Coronary artery (tissue), 2 donors: ENCODE results near the gene CES1.
"Not testable (repeated sequence)": the region's sequence is repeated elsewhere in the genome, so short reads cannot be mapped to it uniquely, and the experiment has no call there.

Experiments
- DNase-seq: peaks from one replicate; pipeline ENCODE4 v3.0.0-alpha.2; 2017; ENCODE audit warnings: low spot score
- H3K27ac ChIP-seq, 2 donors: fragments of 200-600 bp; sonication (generic); one replicate each; pipeline ENCODE4 v1.5.1; 2016 to 2019
- H3K4me3 ChIP-seq: fragments of 200-600 bp; sonication (generic); 2 replicates; pipeline ENCODE4 v1.5.1; 2016; ENCODE audit warnings: mild to moderate bottlenecking, moderate library complexity
- TF ChIP-seq, protein P1 (sequence below): fragments of 200-600 bp; sonication (generic); IDR thresholded peaks from one replicate; pipeline ENCODE4 v1.5.1; 2019; ENCODE audit warnings: antibody characterized with exemption

Gene CES1

DNA sequence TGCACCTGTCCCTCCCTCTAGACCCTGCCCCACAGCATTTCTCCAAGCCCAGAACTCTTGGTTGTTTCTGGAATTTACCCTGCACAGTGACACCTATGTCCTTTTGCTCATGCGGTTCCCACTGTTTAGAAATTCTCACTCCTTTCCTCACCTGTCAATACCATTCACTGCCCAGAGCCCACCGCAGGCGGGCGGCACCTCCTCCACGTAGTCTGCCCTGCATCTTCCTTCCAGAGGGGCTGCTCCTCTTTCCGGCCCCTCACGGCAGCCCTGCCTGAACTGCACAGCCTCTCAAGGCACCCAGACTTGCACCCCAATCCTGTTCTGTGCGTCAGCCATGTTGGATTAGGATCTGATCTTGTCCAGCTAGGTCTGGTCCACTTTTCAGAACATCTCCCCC is 51.4 kb downstream of the CES1 start:
- H3K4me3 ChIP-seq, DNase-seq, H3K27ac ChIP-seq: not testable (repeated sequence)

DNA sequence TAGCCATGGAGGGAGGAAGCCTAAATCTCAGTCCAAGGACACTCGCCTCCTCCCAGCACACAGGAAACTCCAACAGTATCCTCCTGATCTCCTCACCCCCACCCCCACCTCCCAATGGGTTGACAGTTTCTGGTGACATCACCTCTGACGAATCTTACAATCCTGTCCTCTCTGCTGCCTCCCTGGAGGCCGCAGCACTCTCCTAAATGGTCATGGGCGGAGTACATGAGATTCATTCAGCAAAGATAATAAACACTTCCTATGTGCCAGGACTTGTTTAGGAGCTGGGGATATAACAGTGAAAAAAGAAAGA is 52.8 kb downstream of the CES1 start:
- not testable (repeated sequence) for DNase-seq

DNA sequence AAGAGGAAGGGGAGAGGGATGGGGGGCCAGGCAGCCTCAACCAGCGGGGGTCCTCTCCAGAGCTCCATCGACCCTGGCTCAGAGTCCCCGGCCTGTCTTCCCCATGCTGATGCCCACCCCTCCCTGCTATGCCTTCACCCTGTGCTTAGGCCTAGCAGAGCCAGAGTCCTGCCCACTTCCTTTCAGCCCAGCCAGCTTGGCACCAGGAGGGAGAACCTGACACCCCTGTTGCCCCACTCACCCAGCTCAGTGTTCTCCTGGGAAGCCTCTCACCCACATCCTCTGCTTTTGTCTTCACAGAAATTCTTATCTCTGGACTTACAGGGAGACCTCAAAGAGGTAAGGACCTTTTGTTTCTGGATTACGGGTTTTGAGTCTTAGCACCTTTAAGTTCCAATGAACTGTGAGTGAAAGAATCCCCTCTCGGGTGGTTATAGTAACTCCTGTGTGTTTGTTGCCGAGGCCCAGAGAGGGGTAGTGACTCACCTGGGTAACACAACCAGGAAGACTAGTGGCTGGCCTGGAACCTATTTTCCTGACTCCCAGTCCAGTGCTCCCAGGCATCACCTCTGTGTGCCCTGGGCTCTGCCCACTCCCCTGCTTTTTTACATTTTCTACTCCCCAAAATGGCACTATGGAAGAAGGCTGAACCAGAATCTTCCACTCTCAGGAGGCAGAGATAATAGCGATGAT is 53.3 kb downstream of the CES1 start:
- DNase-seq: peak; percentile 17
- no peak overlapping the region for H3K27ac ChIP-seq
- no peak overlapping the region for H3K4me3 ChIP-seq
- TF ChIP-seq, protein P1, sequence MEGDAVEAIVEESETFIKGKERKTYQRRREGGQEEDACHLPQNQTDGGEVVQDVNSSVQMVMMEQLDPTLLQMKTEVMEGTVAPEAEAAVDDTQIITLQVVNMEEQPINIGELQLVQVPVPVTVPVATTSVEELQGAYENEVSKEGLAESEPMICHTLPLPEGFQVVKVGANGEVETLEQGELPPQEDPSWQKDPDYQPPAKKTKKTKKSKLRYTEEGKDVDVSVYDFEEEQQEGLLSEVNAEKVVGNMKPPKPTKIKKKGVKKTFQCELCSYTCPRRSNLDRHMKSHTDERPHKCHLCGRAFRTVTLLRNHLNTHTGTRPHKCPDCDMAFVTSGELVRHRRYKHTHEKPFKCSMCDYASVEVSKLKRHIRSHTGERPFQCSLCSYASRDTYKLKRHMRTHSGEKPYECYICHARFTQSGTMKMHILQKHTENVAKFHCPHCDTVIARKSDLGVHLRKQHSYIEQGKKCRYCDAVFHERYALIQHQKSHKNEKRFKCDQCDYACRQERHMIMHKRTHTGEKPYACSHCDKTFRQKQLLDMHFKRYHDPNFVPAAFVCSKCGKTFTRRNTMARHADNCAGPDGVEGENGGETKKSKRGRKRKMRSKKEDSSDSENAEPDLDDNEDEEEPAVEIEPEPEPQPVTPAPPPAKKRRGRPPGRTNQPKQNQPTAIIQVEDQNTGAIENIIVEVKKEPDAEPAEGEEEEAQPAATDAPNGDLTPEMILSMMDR: no peak

More for the DNA sequence above, 52.8 kb downstream of the CES1 start:
- not testable (repeated sequence) for H3K4me3 ChIP-seq, H3K27ac ChIP-seq

DNA sequence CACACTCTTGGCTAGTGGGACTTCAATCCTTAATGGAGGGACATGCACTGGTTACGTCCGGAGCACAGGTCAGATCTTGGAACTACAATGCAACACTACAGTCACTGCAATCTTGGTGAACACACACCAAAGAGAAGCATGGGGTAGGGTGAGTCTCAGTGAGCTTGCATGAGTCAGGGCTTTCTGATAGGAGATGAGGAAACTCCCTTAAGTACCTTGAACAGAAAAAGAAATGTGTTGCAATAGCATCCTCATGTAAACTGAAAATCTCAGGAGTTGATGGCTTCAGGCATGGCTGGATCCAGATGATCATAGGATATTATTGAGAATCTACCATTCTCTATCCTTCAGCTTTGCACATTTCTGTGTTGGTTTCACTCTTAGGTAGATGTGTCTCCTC is 54.1 kb downstream of the CES1 start:
- Histone ChIP-seq H3K27ac (no peak overlapping the region), H3K4me3 (no peak overlapping the region)
- no peak for DNase-seq
- TF ChIP-seq, protein P1: no peak

DNA sequence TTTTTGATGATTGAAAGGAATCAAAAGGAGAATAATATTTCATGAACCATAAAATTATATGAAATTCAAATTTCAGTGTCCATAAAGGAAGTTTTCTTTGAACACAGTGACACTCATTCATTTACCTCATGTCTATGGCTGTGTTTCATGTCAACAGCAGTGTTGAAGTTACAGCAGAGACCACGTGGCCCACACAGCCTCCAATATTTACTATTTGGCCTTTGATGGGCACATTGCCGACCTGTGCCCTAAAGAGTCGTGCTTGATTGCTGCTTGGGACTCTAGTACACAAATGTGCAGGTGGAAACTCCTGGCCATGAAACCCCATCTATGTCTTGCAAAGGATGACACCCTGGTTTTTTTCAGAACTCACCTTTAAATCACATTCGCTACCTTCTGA is 57.0 kb downstream of the CES1 start:
- no peak for DNase-seq

DNA sequence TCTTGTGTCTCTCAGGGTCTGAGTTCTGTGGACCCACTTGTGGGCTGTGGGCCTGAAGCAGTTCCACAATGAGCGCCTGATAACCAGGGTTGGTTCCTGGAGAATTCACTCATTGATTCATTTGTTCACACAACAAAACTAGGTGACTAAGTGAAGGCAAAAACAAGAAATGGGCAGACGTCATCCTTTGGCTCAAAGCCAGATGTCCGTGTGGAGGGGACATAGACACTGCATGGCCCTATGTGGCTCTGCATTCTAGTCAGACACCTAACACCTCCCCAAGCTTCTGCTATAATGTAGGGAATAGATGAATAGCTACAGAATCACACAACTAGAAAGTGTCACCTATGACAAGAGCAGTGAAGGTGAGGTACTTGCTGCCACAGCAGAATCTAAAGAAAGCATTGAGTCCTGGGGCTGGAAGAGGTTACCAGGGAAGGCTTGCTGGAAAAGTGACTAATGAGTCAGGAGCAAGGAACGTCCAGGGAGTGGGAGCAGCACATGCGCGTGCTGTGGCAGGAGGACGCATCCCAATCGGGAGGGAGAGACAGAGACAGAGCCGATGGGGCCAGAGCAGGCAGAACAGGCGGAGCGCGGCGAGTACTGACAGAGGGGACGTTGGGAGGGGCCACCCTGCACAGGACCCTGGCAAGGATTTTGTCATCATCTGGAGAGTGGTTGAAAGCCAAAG is 58.9 kb downstream of the CES1 start:
- TF ChIP-seq, protein P1: no peak
- DNase-seq: no peak

More for the DNA sequence above, 57.0 kb downstream of the CES1 start:
- Histone ChIP-seq H3K4me3 (no peak overlapping the region), H3K27ac (no peak overlapping the region)
- TF ChIP-seq, protein P1: no peak

DNA sequence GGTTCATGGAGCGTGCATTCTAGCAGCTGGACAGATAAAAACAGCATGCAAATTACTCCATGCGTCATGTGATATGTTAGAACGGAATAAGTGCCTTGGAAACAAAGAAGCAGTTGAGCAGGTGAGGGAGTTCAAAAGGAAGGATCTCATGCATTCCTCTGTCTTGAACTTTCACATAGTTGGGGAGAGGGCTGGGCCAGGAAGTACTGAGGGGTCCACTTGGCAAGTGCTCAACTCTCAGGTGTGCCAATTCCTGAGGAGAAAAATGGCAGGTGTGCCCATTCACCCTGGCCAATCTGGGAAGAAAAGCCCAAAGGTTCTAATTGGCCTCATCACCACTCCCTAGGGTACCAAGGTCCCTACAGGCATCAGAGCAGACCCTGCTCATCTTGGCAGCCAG is 67.7 kb downstream of the CES1 start:
- Histone ChIP-seq H3K27ac (no peak overlapping the region), H3K4me3 (no peak overlapping the region)
- TF ChIP-seq, protein P1: no peak
- no peak for DNase-seq

More for the DNA sequence above, 58.9 kb downstream of the CES1 start:
- Histone ChIP-seq H3K4me3 (no peak overlapping the region), H3K27ac (no peak overlapping the region)

DNA sequence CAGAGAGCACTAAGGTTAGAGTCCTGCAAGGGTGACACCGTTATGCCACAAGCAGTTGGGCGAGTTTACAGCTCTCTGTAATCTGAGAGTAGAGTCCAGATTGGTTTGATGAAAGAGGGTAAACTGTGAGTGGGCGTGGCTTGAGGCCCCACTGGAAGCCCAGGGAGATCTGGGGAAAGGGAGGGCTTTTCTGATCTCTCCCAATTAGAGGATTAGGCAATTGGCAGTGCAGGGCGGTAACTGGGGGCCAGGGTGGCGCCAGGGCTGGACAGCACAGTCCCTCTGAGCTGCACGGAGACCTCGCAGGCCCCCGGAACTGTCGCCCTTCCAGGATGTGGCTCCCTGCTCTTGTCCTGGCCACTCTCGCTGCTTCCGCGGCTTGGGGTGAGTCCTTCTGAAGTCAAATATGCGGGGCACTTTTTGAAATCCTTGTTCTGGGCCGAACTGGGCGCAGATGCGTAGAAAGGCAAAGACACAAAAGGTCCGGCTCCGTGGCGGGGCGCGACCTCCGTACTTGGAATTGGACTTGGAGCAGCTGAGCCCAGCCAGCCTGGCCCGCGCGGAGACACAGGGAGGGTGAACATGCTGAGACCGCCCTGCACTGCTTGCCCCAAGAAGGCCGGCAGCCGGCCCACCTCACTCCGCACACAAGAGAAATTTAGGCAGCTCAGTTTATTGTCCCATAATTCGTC is 72.4 kb downstream of the CES1 start:
- TF ChIP-seq, protein P1: no peak
- Histone ChIP-seq H3K4me3 (no peak overlapping the region), H3K27ac (no peak overlapping the region)
- no peak for DNase-seq

DNA sequence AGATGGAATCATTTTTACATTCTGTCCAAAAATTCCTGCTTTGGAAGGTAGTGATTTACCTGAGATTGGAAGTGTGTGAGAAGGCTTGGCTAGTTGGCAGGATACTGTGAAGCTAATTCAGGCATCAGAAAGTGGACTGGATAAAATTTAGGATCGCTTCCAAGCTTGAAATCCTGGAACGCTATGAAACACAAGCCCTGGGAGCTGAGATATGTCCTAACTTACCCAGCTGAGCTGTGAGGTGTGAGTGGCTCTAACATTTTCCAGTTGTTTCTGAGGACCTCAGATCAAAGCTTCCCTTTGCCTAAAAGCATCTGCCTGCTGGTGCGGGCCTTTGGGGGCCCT is 73.0 kb downstream of the CES1 start:
- not testable (repeated sequence) for H3K4me3 ChIP-seq, DNase-seq, H3K27ac ChIP-seq

DNA sequence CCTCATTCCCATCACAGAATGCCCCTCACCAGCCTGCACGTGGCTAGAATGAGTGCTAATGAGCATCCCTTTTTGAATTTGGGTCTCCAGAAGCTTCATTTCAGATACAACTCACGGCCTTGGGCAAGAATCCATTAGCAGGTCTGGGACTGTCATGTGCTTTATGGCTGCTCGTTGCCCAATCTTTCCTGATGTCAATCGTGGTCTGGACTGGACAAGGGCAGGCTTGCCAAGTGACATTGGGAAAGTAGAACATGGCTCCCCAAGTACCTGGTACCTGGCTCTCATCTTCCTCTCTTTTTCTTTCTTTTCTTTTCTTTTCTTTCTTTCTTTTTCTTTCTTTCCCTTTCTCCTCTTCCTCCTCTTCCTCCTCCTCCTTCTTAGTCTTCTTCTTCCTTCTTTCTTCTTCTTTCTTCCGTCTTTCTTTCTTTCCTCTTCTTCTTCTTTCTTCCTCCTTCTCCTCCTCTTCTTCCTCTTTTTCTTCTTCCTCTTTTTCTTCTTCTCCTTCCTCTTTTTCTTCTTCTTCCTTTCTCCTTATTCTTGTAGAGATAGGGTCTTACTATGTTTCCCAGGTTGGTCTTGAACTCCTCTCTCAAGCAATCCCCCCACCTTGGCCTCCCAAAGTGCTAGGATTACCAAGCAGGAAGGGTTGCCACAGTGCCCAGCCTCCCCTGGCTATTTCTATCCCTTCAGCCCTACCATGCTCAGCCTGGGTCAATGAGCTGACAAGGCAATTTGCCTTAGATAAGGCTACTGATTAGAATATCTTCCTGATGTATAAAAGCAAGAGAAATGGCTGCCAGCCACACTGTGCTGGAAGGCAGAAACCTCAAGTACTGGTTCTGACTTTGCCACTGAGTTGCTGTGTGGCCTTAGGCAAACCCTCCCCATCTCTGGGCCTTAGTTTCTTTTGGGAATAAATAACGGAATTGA is 75.0 kb downstream of the CES1 start:
- not testable (repeated sequence) for H3K4me3 ChIP-seq, H3K27ac ChIP-seq, DNase-seq
